ENCODE measurements around the gene KCNG2.

Gene KCNG2

GRCh38 chr18:79889569-79889968, 91.8 kb downstream of the KCNG2 start:
- DNase-seq, result no peak

- no peak for DNase-seq
Observed at GRCh38 chr18:79890674-79891073, 92.9 kb downstream of the KCNG2 start.

GRCh38 chr18:79896738-79897137, 99.0 kb downstream of the KCNG2 start:
- no peak for DNase-seq

- DNase-seq, result no peak
Observed at GRCh38 chr18:79897940-79898625, 100.3 kb downstream of the KCNG2 start.

- DNase-seq, result no peak
Observed at GRCh38 chr18:79898952-79899608, 101.3 kb downstream of the KCNG2 start.

- DNase-seq, result no peak
Observed at GRCh38 chr18:79899609-79900445, 102.1 kb downstream of the KCNG2 start.

GRCh38 chr18:79900610-79901570, 103.2 kb downstream of the KCNG2 start:
- DNase-seq, result no peak

GRCh38 chr18:79901665-79902064, 103.9 kb downstream of the KCNG2 start:
- DNase-seq, result no peak

GRCh38 chr18:79902075-79902474, 104.3 kb downstream of the KCNG2 start:
- no peak for DNase-seq

GRCh38 chr18:79902640-79903039, 104.9 kb downstream of the KCNG2 start:
- DNase-seq, result no peak

- no peak for DNase-seq
Observed at GRCh38 chr18:79903071-79903635, 105.4 kb downstream of the KCNG2 start.

GRCh38 chr18:79903787-79904356, 106.1 kb downstream of the KCNG2 start:
- DNase-seq, result no peak

GRCh38 chr18:79904357-79905147, 106.8 kb downstream of the KCNG2 start:
- DNase-seq, result no peak

- DNase-seq, result no peak
Observed at GRCh38 chr18:79905389-79905911, 107.7 kb downstream of the KCNG2 start.

- DNase-seq, result no peak
Observed at GRCh38 chr18:79905993-79906392, 108.3 kb downstream of the KCNG2 start.

- DNase-seq, result no peak
Observed at GRCh38 chr18:79906706-79907105, 109.0 kb downstream of the KCNG2 start.

GRCh38 chr18:79910563-79911343, 113.0 kb downstream of the KCNG2 start:
- DNase-seq, result no peak

GRCh38 chr18:79911344-79912270, 113.9 kb downstream of the KCNG2 start:
- no peak for DNase-seq
